ENCODE measurements around the gene MTHFD1.
"Not testable (repeated sequence)": the region's sequence is repeated elsewhere in the genome, so short reads cannot be mapped to it uniquely, and the experiment has no call there.

The MTHFD1 gene

DNA sequence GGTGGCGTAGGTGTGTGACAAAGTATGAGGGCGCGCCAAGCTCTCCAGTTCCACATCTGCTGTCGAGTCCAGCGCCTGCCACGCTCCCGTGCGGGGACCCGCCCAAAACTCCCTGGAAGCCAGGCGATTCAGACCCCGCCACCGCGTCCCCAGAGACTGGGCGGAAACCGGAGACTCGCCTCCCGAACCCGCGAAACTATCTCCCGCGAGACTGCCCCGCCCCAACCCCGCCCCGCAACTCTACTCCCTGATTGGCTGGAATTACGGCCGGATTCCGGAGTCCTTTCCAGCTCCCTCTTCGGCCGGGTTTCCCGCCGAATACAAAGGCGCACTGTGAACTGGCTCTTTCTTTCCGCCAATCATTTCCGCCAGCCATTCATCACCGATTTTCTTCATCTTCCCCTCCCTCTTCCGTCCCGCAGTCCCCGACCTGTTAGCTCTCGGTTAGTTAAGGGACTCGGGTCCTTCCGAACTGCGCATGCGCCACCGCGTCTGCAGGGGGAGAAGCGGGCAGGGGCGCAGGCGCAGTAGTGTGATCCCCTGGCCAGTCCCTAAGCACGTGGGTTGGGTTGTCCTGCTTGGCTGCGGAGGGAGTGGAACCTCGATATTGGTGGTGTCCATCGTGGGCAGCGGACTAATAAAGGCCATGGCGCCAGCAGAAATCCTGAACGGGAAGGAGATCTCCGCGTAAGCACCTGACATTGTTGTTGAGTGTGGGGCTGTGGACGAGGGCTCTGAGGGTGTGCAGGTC lies at the start of gene MTHFD1:
Gene MTHFD1, plus strand, starts transcription at position 572 of the 751 bp plus-strand sequence. Its CDS starts 75 bp downstream, at position 647.
- DNase-seq (ENCODE audit: low read depth in 1 of 2, low spot score in 1 of 2) = peak; percentile 98 to 100
- no peak for TF ChIP-seq JUND (IDR thresholded peaks at IDR 0.05; ENCODE audit: low read depth)
- in situ Hi-C loops (cut with HindIII; ENCODE audit: low pct_unique_long_range_greater_than_20kb, low sequenced_read_pairs) = no loop called here

- peak; percentile 99 to 100 for DNase-seq (ENCODE audit: low read depth in 1 of 2, low spot score in 1 of 2)
- no peak for TF ChIP-seq JUND (IDR thresholded peaks at IDR 0.05; ENCODE audit: low read depth)
- in situ Hi-C loops (cut with HindIII; ENCODE audit: low pct_unique_long_range_greater_than_20kb, low sequenced_read_pairs) = no loop called here
These were observed 49.4 kb upstream of the MTHFD1 start for GRCh38 chr14:64338616-64339316.

- in situ Hi-C loops (cut with HindIII; ENCODE audit: low pct_unique_long_range_greater_than_20kb, low sequenced_read_pairs) = no loop called here
- no peak for TF ChIP-seq JUND (IDR thresholded peaks at IDR 0.05; ENCODE audit: low read depth)
- DNase-seq (ENCODE audit: low read depth in 1 of 2, low spot score in 1 of 2) = no peak
These were observed 47.5 kb upstream of the MTHFD1 start for GRCh38 chr14:64340560-64341196.

GRCh38 chr14:64347748-64348147 lies 40.4 kb upstream of the MTHFD1 start:
- in situ Hi-C loops (cut with HindIII; ENCODE audit: low pct_unique_long_range_greater_than_20kb, low sequenced_read_pairs) = no loop called here
- DNase-seq (ENCODE audit: low read depth in 1 of 2, low spot score in 1 of 2) = no peak
- no peak for TF ChIP-seq JUND (IDR thresholded peaks at IDR 0.05; ENCODE audit: low read depth)

- no peak for TF ChIP-seq JUND (IDR thresholded peaks at IDR 0.05; ENCODE audit: low read depth)
- in situ Hi-C loops (cut with HindIII; ENCODE audit: low pct_unique_long_range_greater_than_20kb, low sequenced_read_pairs) = no loop called here
- DNase-seq (ENCODE audit: low read depth in 1 of 2, low spot score in 1 of 2) = no peak
These were observed 38.2 kb upstream of the MTHFD1 start for GRCh38 chr14:64349741-64350490.

DNA sequence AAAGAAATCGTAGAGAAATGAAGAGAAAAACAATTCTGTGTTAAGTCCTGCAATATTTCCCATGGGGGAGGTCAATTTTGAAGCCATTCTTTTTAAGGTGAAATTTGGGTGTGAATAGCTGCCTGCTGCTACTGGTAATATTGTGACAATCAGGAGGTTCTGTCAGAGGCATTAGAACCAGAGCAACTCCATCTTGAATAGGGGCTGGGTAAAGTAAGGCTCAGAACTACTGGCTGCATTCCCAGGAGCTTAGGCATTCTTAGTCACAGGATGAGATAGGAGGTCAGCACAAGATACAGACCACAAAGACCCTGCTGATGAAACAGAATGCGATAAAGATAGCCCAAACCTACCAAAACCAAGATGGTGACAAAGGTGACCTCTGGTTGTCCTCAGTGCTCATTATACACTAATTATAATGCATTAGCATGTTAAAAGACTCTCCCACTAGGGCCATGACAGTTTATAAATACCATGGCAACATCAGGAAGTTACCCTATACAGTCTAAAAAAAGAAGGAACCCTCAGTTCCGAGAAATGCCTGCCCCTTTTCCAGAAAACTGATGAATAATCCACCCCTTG lies 24.8 kb upstream of the MTHFD1 start:
- TF ChIP-seq JUND (IDR thresholded peaks at IDR 0.05; ENCODE audit: low read depth) = no peak
- in situ Hi-C loops (cut with HindIII; ENCODE audit: low pct_unique_long_range_greater_than_20kb, low sequenced_read_pairs) = no loop called here
- no peak for DNase-seq (ENCODE audit: low read depth in 1 of 2, low spot score in 1 of 2)

DNA sequence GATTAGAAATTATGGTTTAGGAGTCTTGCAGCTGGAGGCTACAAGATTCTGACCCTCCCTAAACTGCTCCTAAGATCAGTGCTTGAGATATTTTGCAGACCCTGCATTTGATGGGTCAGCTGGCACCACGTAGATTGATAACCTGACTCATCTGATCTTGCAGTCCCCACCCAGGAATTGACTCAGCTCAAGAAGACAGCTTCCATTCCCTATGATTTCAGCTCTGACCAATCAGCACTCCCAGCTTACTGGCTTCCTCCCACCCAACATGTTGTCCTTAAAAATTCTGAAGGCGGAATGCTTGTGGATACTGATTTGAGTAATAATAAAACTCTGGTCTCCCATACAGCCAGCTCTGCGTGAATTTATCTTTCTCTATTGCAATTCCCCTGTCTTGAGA lies 23.2 kb upstream of the MTHFD1 start:
- in situ Hi-C loops (cut with HindIII; ENCODE audit: low pct_unique_long_range_greater_than_20kb, low sequenced_read_pairs) = no loop called here
- TF ChIP-seq JUND (IDR thresholded peaks at IDR 0.05; ENCODE audit: low read depth) = no peak
- DNase-seq (ENCODE audit: low read depth in 1 of 2, low spot score in 1 of 2) = no peak

GRCh38 chr14:64365358-64365889 lies 22.7 kb upstream of the MTHFD1 start:
- in situ Hi-C loops (cut with HindIII; ENCODE audit: low pct_unique_long_range_greater_than_20kb, low sequenced_read_pairs); DNase-seq (ENCODE audit: low read depth in 1 of 2, low spot score in 1 of 2): not testable (repeated sequence)

DNA sequence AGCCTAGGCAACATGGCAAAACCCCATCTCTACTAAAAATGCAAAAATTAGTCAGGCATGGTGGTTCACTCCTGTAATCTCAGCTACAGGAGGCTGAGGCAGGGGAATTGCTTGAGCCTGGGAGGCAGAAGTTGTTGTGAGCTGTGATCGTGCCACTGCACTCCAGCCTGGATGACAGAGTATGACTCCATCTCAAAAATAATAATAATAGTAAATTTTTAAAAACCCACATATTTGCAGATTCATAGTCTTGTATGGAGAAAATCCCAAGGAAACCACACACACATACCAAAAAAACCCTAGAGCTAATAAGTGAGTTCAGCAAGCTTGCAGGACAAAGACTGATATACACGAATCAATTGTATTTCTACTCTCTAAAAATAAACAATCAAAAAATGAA lies 19.0 kb upstream of the MTHFD1 start:
- DNase-seq (ENCODE audit: low read depth in 1 of 2, low spot score in 1 of 2) = no peak
- no peak for TF ChIP-seq JUND (IDR thresholded peaks at IDR 0.05; ENCODE audit: low read depth)
- in situ Hi-C loops (cut with HindIII; ENCODE audit: low pct_unique_long_range_greater_than_20kb, low sequenced_read_pairs) = no loop called here

GRCh38 chr14:64387232-64387781 lies 846 bp upstream of the MTHFD1 start:
- TF ChIP-seq JUND (IDR thresholded peaks at IDR 0.05; ENCODE audit: low read depth) = no peak
- peak in 1 of 2 experiments; percentile 55 for DNase-seq (ENCODE audit: low read depth in 1 of 2, low spot score in 1 of 2)
- in situ Hi-C loops (cut with HindIII; ENCODE audit: low pct_unique_long_range_greater_than_20kb, low sequenced_read_pairs) = no loop called here

GRCh38 chr14:64388533-64389285 lies 556 bp downstream of the MTHFD1 start:
- no peak for TF ChIP-seq JUND (IDR thresholded peaks at IDR 0.05; ENCODE audit: low read depth)
- DNase-seq (ENCODE audit: low read depth in 1 of 2, low spot score in 1 of 2) = peak in 1 of 2 experiments; percentile 45
- in situ Hi-C loops (cut with HindIII; ENCODE audit: low pct_unique_long_range_greater_than_20kb, low sequenced_read_pairs) = no loop called here
